SK-N-SH treated with all-trans-retinoic acid at 6 μM for 48 hours (cell line): Measurements from ENCODE around the gene PTPRJ.

Experiments
- ATAC-seq: fragments of 200-7000 bp; cut with Tn5 transposase; 3 replicates; pipeline ENCODE4 v1.9.1; 2020; ENCODE audit warnings: mild to moderate bottlenecking, moderate library complexity
- ARNTL ChIP-seq: fragments of 450-650 bp; formaldehyde crosslinking; IDR thresholded peaks from 2 replicates; pipeline ENCODE4 v1.5.0; 2020; ENCODE audit warnings: low read depth, mild to moderate bottlenecking, moderate library complexity, borderline replicate concordance
- BACH2 ChIP-seq: fragments of 250-450 bp; sonication (Bioruptor Pico); IDR thresholded peaks from 2 replicates; pipeline ENCODE4 v1.9.0; 2021; ENCODE audit warnings: mild to moderate bottlenecking, borderline replicate concordance
- CREB5 ChIP-seq: fragments of 250-450 bp; sonication (Bioruptor Pico); IDR thresholded peaks from 2 replicates; pipeline ENCODE4 v1.5.1; 2020; ENCODE audit warnings: low read depth, mild to moderate bottlenecking, moderate library complexity
- CSDC2 ChIP-seq: fragments of 250-450 bp; sonication (Bioruptor Pico); IDR thresholded peaks from 2 replicates; pipeline ENCODE4 v1.5.0; 2020; ENCODE audit warnings: mild to moderate bottlenecking, moderate library complexity
- CSRNP3 ChIP-seq: fragments of 250-450 bp; sonication (Bioruptor Pico); IDR thresholded peaks from 2 replicates; pipeline ENCODE4 v1.5.1; 2021; ENCODE audit warnings: mild to moderate bottlenecking, moderate library complexity
- ESRRG ChIP-seq: fragments of 250-450 bp; sonication (Bioruptor Pico); IDR thresholded peaks from 2 replicates; pipeline ENCODE4 v1.6.1; 2021; ENCODE audit warnings: mild to moderate bottlenecking
- GLIS3 ChIP-seq: fragments of 250-450 bp; sonication (Bioruptor Pico); IDR thresholded peaks from 2 replicates; pipeline ENCODE4 v1.5.0; 2020; ENCODE audit warnings: mild to moderate bottlenecking, moderate library complexity
- ISL1 ChIP-seq: fragments of 250-450 bp; sonication (Bioruptor Pico); IDR thresholded peaks from 2 replicates; pipeline ENCODE4 v2.1.2; 2022; ENCODE audit warnings: mild to moderate bottlenecking, moderate library complexity
- OSR1 ChIP-seq: fragments of 250-450 bp; sonication (Bioruptor Pico); IDR thresholded peaks from 2 replicates; pipeline ENCODE4 v1.8.0; 2022; ENCODE audit warnings: moderate library complexity, mild to moderate bottlenecking, inconsistent platforms
- PATZ1 ChIP-seq: fragments of 250-450 bp; sonication (Bioruptor Pico); IDR thresholded peaks from 2 replicates; pipeline ENCODE4 v1.8.0; 2020; ENCODE audit warnings: mild to moderate bottlenecking, moderate library complexity, borderline replicate concordance
- POU6F1 ChIP-seq: fragments of 250-450 bp; sonication (Bioruptor Pico); IDR thresholded peaks from 2 replicates; pipeline ENCODE4 v1.8.0; 2021; ENCODE audit warnings: low read depth, mild to moderate bottlenecking, moderate library complexity, borderline replicate concordance
- PPARA ChIP-seq: fragments of 250-450 bp; sonication (Bioruptor Pico); IDR thresholded peaks from 2 replicates; pipeline ENCODE4 v1.5.0; 2020; ENCODE audit warnings: mild to moderate bottlenecking, borderline replicate concordance
- SNAI2 ChIP-seq: fragments of 250-450 bp; sonication (Bioruptor Pico); IDR thresholded peaks from 2 replicates; pipeline ENCODE4 v1.5.0; 2020; ENCODE audit warnings: mild to moderate bottlenecking, moderate library complexity
- TSHZ2 ChIP-seq: fragments of 250-450 bp; sonication (Bioruptor Pico); IDR thresholded peaks from 2 replicates; pipeline ENCODE4 v1.5.0; 2020; ENCODE audit warnings: mild to moderate bottlenecking, moderate library complexity
- ZC3H10 ChIP-seq: fragments of 250-450 bp; sonication (Bioruptor Pico); IDR thresholded peaks from 2 replicates; pipeline ENCODE4 v1.5.1; 2021; ENCODE audit warnings: mild to moderate bottlenecking, moderate library complexity
- ZFP3 ChIP-seq: fragments of 250-450 bp; sonication (Bioruptor Pico); IDR thresholded peaks from 2 replicates; pipeline ENCODE4 v1.5.0; 2020; ENCODE audit warnings: mild to moderate bottlenecking, moderate library complexity
- ZFP30 ChIP-seq: fragments of 450-650 bp; formaldehyde crosslinking; IDR thresholded peaks from 2 replicates; pipeline ENCODE4 v1.5.0; 2022; ENCODE audit warnings: mild to moderate bottlenecking, moderate library complexity
- ZNF565 ChIP-seq: fragments of 450-650 bp; formaldehyde crosslinking; conservative IDR thresholded peaks from 2 replicates; pipeline ENCODE4 v1.5.0; 2020; ENCODE audit warnings: low read depth, mild to moderate bottlenecking, moderate library complexity
- ZNF70 ChIP-seq: fragments of 450-650 bp; formaldehyde crosslinking; IDR thresholded peaks from 2 replicates; pipeline ENCODE4 v1.5.0; 2020; ENCODE audit warnings: mild to moderate bottlenecking, moderate library complexity
- ZNF8 ChIP-seq: fragments of 450-650 bp; formaldehyde crosslinking; IDR thresholded peaks from 2 replicates; pipeline ENCODE4 v1.5.0; 2020; ENCODE audit warnings: mild to moderate bottlenecking, moderate library complexity

Gene PTPRJ

GRCh38 chr11:48165426-48165825, 185.1 kb downstream of the PTPRJ start:
- ATAC-seq = no peak
- TF ChIP-seq GLIS3 (CRISPR knock-in tag) (no peak), ZFP3 (CRISPR knock-in tag) (no peak), ZC3H10 (CRISPR knock-in tag) (no peak), PATZ1 (CRISPR knock-in tag) (no peak), CSRNP3 (no peak), SNAI2 (CRISPR knock-in tag) (no peak), OSR1 (CRISPR knock-in tag) (no peak), CREB5 (CRISPR knock-in tag) (no peak), ZNF70 (no peak)

GRCh38 chr11:48167380-48167779, 187.0 kb downstream of the PTPRJ start:
- no peak for ATAC-seq
- no peak for TF ChIP-seq BACH2
- TF ChIP-seq GLIS3 (CRISPR knock-in tag) = no peak
- TF ChIP-seq ZC3H10 (CRISPR knock-in tag) = no peak
- no peak for TF ChIP-seq SNAI2 (CRISPR knock-in tag)
- no peak for TF ChIP-seq PPARA (CRISPR knock-in tag)
- TF ChIP-seq CSRNP3 = no peak
- no peak for TF ChIP-seq ISL1 (CRISPR knock-in tag)
- TF ChIP-seq ARNTL = no peak
- TF ChIP-seq ZFP3 (CRISPR knock-in tag) = no peak
- TF ChIP-seq TSHZ2 (CRISPR knock-in tag) = no peak
- no peak for TF ChIP-seq ZFP30 (CRISPR knock-in tag)
- TF ChIP-seq OSR1 (CRISPR knock-in tag) = no peak
- no peak for TF ChIP-seq POU6F1 (CRISPR knock-in tag)
- TF ChIP-seq CREB5 (CRISPR knock-in tag) = no peak
- TF ChIP-seq ZNF70 = no peak
- no peak for TF ChIP-seq ZNF8 (CRISPR knock-in tag)
- TF ChIP-seq CSDC2 (CRISPR knock-in tag) = no peak
- no peak for TF ChIP-seq ZNF565 (CRISPR knock-in tag)
- no peak for TF ChIP-seq ESRRG
